HFF-Myc (cell line): ENCODE data around the gene PROP1.
"Not testable (repeated sequence)": the region's sequence is repeated elsewhere in the genome, so short reads cannot be mapped to it uniquely, and the experiment has no call there.

ENCODE experiments used
- DNase-seq: peaks from one replicate; pipeline ENCODE4 v3.0.0-alpha.2; 2011; ENCODE audit warnings: low read depth; ENCODE audit errors: extremely low read depth
- H3K4me3 ChIP-seq: replicated peaks from 2 replicates; pipeline ENCODE4 v1.5.1; 2011; ENCODE audit warnings: low read depth, mild to moderate bottlenecking, control low read depth, low read length
- CTCF ChIP-seq: IDR thresholded peaks from 2 replicates; pipeline ENCODE4 v1.5.1; 2012; ENCODE audit warnings: mild to moderate bottlenecking, low read depth, low read length, control low read depth; ENCODE audit errors: missing control alignments

PROP1 gene

GRCh38 chr5:177980743-177981151 is 15.3 kb downstream of the PROP1 start:
- no peak for DNase-seq
- H3K4me3 ChIP-seq: no peak overlapping the region
- TF ChIP-seq CTCF: no peak

GRCh38 chr5:177977600-177977999 is 18.4 kb downstream of the PROP1 start:
- not testable (repeated sequence) for H3K4me3 ChIP-seq

GRCh38 chr5:177973066-177973635 is 22.9 kb downstream of the PROP1 start:
- no peak for DNase-seq
- TF ChIP-seq CTCF: no peak
- no peak overlapping the region for H3K4me3 ChIP-seq

More at GRCh38 chr5:177977600-177977999, 18.4 kb downstream of the PROP1 start:
- not testable (repeated sequence) for DNase-seq

GRCh38 chr5:177972613-177973012 is 23.4 kb downstream of the PROP1 start:
- no peak for TF ChIP-seq CTCF
- no peak for DNase-seq
- no peak overlapping the region for H3K4me3 ChIP-seq

GRCh38 chr5:177972014-177972413 is 24.0 kb downstream of the PROP1 start:
- not testable (repeated sequence) for DNase-seq, H3K4me3 ChIP-seq

GRCh38 chr5:177968661-177969211 is 27.3 kb downstream of the PROP1 start:
- no peak overlapping the region for H3K4me3 ChIP-seq
- no peak for TF ChIP-seq CTCF
- DNase-seq: no peak

GRCh38 chr5:177967221-177967887 is 28.7 kb downstream of the PROP1 start:
- no peak for DNase-seq
- no peak overlapping the region for H3K4me3 ChIP-seq
- no peak for TF ChIP-seq CTCF

GRCh38 chr5:177966839-177967166 is 29.2 kb downstream of the PROP1 start:
- TF ChIP-seq CTCF: no peak

More at GRCh38 chr5:177966839-177967166, 29.2 kb downstream of the PROP1 start:
- H3K4me3 ChIP-seq: no peak overlapping the region
- no peak for DNase-seq
